ENCODE data around the gene LCE2D. TPM values are rescaled to one million over a fixed set of nuclear protein-coding genes. Genes with fewer than 3 reads are reported as not detected.

LCE2D gene
- total and polyA plus RNA-seq, 2 of the 4 experiments (the other 2 are of a cell fraction), result not detected

- H3K27me3 ChIP-seq (ENCODE audit: control insufficient read depth, insufficient read depth, low read length), result no peaks in the 10 kb centered on the region
- no peaks in the 10 kb centered on the region for H3K4me1 ChIP-seq (ENCODE audit: control insufficient read depth, insufficient read depth, low read length)
- no peak overlapping the region for H3K4me3 ChIP-seq (ENCODE audit: insufficient read depth, low read depth, low read length)
- H2AK9ac ChIP-seq (replicated peaks; ENCODE audit: low read depth, low read length, poor library complexity), result no peak overlapping the region
- H3K18ac ChIP-seq (ENCODE audit: low read depth, low read length), result no peak overlapping the region
- no peaks in the 10 kb centered on the region for H3K9me1 ChIP-seq (ENCODE audit: insufficient read depth, low read length)
- DNase-seq, result no peak
- H3K56ac ChIP-seq (ENCODE audit: extremely low read depth, insufficient read depth, low read length), result no peak overlapping the region
- H2AK5ac ChIP-seq (ENCODE audit: low read depth, low read length), result no peak overlapping the region
- intact Hi-C loops (cut with micrococcal nuclease), result no loop called here
- no peak overlapping the region for H4K8ac ChIP-seq (ENCODE audit: low read depth in 2 of 2, low read length in 2 of 2)
- no peaks in the 10 kb centered on the region for H3K79me1 ChIP-seq (ENCODE audit: low read depth in 1 of 2, low read length in 2 of 2)
- H2BK120ac ChIP-seq (ENCODE audit: low read depth, low read length), result no peak overlapping the region
- no peak overlapping the region for H2BK20ac ChIP-seq (ENCODE audit: low read depth, low read length)
- dilution Hi-C loops (cut with HindIII; ENCODE audit: low sequenced_read_pairs, unreplicated experiment), result no loop called here
- H3K4ac ChIP-seq (ENCODE audit: low read depth, low read length), result no peak overlapping the region
- H4K5ac ChIP-seq (ENCODE audit: low read depth, low read length), result no peak overlapping the region
- no peak overlapping the region for H4K91ac ChIP-seq (ENCODE audit: insufficient read depth, low read depth, low read length)
- POLR2A ChIA-PET (ENCODE audit: unreplicated experiment), result no interaction called here
- no peaks in the 10 kb centered on the region for H3K9me3 ChIP-seq (ENCODE audit: control insufficient read depth, insufficient read depth, low read length)
- H2BK5ac ChIP-seq (ENCODE audit: low read depth, low read length, poor library complexity, severe bottlenecking), result no peak overlapping the region
- no peaks in the 10 kb centered on the region for H3K36me3 ChIP-seq (ENCODE audit: control insufficient read depth, insufficient read depth, low read length)
- ATAC-seq (ENCODE audit: low read depth), result no peak
- no TSS peak for BruUV-seq (replicated peaks)
- no peak overlapping the region for H3K9ac ChIP-seq (ENCODE audit: low read depth, low read length)
- no peak overlapping the region for H3K14ac ChIP-seq (replicated peaks; ENCODE audit: low read depth, low read length)
- TF ChIP-seq BHLHE40 (IDR thresholded peaks at IDR 0.05; ENCODE audit: low read depth, low read length) (no peak), RFX5 (IDR thresholded peaks at IDR 0.05; ENCODE audit: low read depth, low read length) (no peak), CEBPB (IDR thresholded peaks at IDR 0.05; ENCODE audit: low read depth, low read length) (no peak), CTCF (conservative IDR thresholded peaks at IDR 0.05; ENCODE audit: low read depth, low read length) (no peak), POLR2A (IDR thresholded peaks at IDR 0.05; ENCODE audit: low read depth, low read length) (no peak), NFE2L2 (IDR thresholded peaks at IDR 0.05; ENCODE audit: low read depth, low read length) (no peak), MXI1 (IDR thresholded peaks at IDR 0.05; ENCODE audit: borderline replicate concordance, low read depth, low read length) (no peak), USF2 (IDR thresholded peaks at IDR 0.05; ENCODE audit: low read depth, low read length) (no peak), ELK1 (IDR thresholded peaks at IDR 0.05; ENCODE audit: borderline replicate concordance, low read depth, low read length) (no peak), RAD21 (IDR thresholded peaks at IDR 0.05; ENCODE audit: low read length) (no peak), FOS (IDR thresholded peaks at IDR 0.05; ENCODE audit: low read depth, low read length) (no peak), MAFK (IDR thresholded peaks at IDR 0.05; ENCODE audit: low read depth, low read length) (no peak), RCOR1 (IDR thresholded peaks at IDR 0.05; ENCODE audit: insufficient replicate concordance, low read length) (no peak), MAZ (IDR thresholded peaks at IDR 0.05; ENCODE audit: borderline replicate concordance, low read depth, low read length) (no peak), SMC3 (IDR thresholded peaks at IDR 0.05; ENCODE audit: low read depth, low read length) (no peak)
- H2BK15ac ChIP-seq (ENCODE audit: low read depth, low read length), result no peak overlapping the region
- CTCF ChIA-PET, result interaction anchor here (0.5 kb wide), 1 partner anchor 7 kb away, joined by 3 read pairs; no protein-coding TSS in a partner anchor
- in situ Hi-C loops (cut with MboI; ENCODE audit: low sequenced_read_pairs), result no loop called here
- no peak overlapping the region for H3K23ac ChIP-seq (ENCODE audit: low read depth, low read length)
- no peaks in the 10 kb centered on the region for H4K20me1 ChIP-seq (ENCODE audit: insufficient read depth, low read length)
- H2AFZ ChIP-seq (replicated peaks; ENCODE audit: low read length, poor library complexity), result no peak overlapping the region
- H3K27ac ChIP-seq (ENCODE audit: insufficient read depth, low read length), result no peak overlapping the region
- H3K4me2 ChIP-seq (ENCODE audit: low read depth, low read length), result no peak overlapping the region
These were observed 16.5 kb upstream of the LCE2D start for GRCh38 chr1:152646656-152647055.
